Gastroesophageal sphincter (tissue), 4 donors: ENCODE data around the gene DPF3. TPM values are rescaled to one million over a fixed set of nuclear protein-coding genes. Genes with fewer than 3 reads are reported as not detected.

Source experiments
- ATAC-seq: fragments of 150-250 bp; one replicate; pipeline ENCODE4 v1.9.1; 2016; ENCODE audit warnings: mild to moderate bottlenecking, moderate library complexity
- H3K27ac ChIP-seq, 4 donors: fragments of 200-600 bp; sonication (generic) in 3 of 4; 1 replicate in 3 of 4; 2 replicates in 1 of 4; pipeline ENCODE4 v1.5.1; 2016 to 2019
- H3K27me3 ChIP-seq: fragments of 200-600 bp; sonication (generic); one replicate; pipeline ENCODE4 v1.5.1; 2019
- H3K36me3 ChIP-seq, 2 donors: fragments of 200-600 bp; sonication (generic); one replicate each; pipeline ENCODE4 v1.5.1; 2019; ENCODE audit warnings: control low read depth in 1 of 2
- H3K4me1 ChIP-seq, 3 donors: fragments of 200-600 bp; sonication (generic); 1 replicate in 2 of 3; 2 replicates in 1 of 3; pipeline ENCODE4 v1.5.1; 2016 to 2019; ENCODE audit warnings: control low read depth in 2 of 3
- H3K4me3 ChIP-seq, 2 donors: fragments of 200-600 bp; sonication (generic); one replicate each; pipeline ENCODE4 v1.5.1; 2019; ENCODE audit warnings: mild to moderate bottlenecking in 1 of 2, moderate library complexity in 1 of 2
- H3K9me3 ChIP-seq, 3 donors: fragments of 200-600 bp; sonication (generic); one replicate each; pipeline ENCODE4 v1.5.1; 2017 to 2019; ENCODE audit warnings: control low read depth in 2 of 3
- EP300 ChIP-seq: sonication (generic); formaldehyde crosslinking; IDR thresholded peaks from one replicate; pipeline ENCODE4 v1.6.1; 2017; ENCODE audit warnings: antibody characterized with exemption, mild to moderate bottlenecking
- POLR2A ChIP-seq, 2 donors: fragments of 450-650 bp; IDR thresholded peaks; one replicate each; pipeline ENCODE4 v1.6.1; 2017; ENCODE audit warnings: antibody characterized with exemption in 2 of 2, mild to moderate bottlenecking in 2 of 2, moderate library complexity in 1 of 2
- POLR2AphosphoS5 ChIP-seq: sonication (generic); formaldehyde crosslinking; IDR thresholded peaks from one replicate; pipeline ENCODE4 v1.6.1; 2017; ENCODE audit warnings: antibody characterized with exemption
- WGBS, 2 donors: methylation state at CpG; one replicate each; pipeline ENCODE4 v1.1.5; 2018; ENCODE audit warnings: low coverage in 1 of 2; 5-methylcytosine and 5-hydroxymethylcytosine counted together
- total RNA-seq, 4 donors: library from RNA; depleted of rRNA; stranded (reverse); fragments of >200 nt; gene quantifications; one replicate each; pipeline ENCODE4 v1.1.0, GENCODE V29; 2016
- TF ChIP-seq, protein P1 (sequence below), 4 experiments: fragments of 200-600 bp in 2 of 4; fragments of 450-650 bp in 2 of 4; sonication (generic) in 1 of 4; IDR thresholded peaks; one replicate each; pipeline ENCODE4 v1.5.1; 2017 to 2019; ENCODE audit warnings: antibody characterized with exemption in 4 of 4, mild to moderate bottlenecking in 2 of 4, moderate library complexity in 2 of 4

The DPF3 gene
- total RNA-seq, 4 donors from 2014 or later, result 0.13 to 4.4 (median 2.1) TPM

DNA sequence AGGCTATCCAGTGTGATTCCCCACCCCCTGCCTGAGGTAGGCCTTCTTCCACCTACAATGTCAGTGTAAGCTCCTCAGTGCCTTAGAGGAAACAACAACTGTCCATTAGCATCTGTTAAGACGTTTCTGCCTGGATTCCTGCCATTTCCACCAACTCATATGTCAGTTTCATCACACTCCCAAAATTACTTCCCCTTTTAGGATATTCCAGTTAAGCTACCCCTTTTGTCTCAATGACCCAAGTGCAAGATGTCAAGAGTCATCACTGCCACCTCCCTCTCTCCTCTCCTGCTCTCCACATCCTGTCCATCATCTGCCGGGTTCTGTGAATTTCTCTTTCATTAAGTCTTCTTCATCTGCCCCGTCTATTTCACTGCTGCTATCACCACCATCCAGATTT is 189.4 kb downstream of the DPF3 start:
- Histone ChIP-seq H3K4me1 (peaks cover 0 to 20% (median 3%) of the 10 kb centered on the region in 3 donors), H3K27me3 (no peaks in the 10 kb centered on the region), H3K4me3 (no peak overlapping the region), H3K9me3 (no peaks in the 10 kb centered on the region), H3K36me3 (no peaks in the 10 kb centered on the region), H3K27ac (no peak overlapping the region)
- no peak for TF ChIP-seq EP300
- TF ChIP-seq POLR2A (IDR thresholded peaks at IDR 0.05), result no peak
- no peak for TF ChIP-seq POLR2AphosphoS5
- TF ChIP-seq, protein P1, sequence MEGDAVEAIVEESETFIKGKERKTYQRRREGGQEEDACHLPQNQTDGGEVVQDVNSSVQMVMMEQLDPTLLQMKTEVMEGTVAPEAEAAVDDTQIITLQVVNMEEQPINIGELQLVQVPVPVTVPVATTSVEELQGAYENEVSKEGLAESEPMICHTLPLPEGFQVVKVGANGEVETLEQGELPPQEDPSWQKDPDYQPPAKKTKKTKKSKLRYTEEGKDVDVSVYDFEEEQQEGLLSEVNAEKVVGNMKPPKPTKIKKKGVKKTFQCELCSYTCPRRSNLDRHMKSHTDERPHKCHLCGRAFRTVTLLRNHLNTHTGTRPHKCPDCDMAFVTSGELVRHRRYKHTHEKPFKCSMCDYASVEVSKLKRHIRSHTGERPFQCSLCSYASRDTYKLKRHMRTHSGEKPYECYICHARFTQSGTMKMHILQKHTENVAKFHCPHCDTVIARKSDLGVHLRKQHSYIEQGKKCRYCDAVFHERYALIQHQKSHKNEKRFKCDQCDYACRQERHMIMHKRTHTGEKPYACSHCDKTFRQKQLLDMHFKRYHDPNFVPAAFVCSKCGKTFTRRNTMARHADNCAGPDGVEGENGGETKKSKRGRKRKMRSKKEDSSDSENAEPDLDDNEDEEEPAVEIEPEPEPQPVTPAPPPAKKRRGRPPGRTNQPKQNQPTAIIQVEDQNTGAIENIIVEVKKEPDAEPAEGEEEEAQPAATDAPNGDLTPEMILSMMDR (IDR thresholded peaks at IDR 0.05), result no peak
- WGBS, 2 donors, result 39 to 57% methylated on average over 3 of the region's 3 CpGs
- no peak for ATAC-seq

DNA sequence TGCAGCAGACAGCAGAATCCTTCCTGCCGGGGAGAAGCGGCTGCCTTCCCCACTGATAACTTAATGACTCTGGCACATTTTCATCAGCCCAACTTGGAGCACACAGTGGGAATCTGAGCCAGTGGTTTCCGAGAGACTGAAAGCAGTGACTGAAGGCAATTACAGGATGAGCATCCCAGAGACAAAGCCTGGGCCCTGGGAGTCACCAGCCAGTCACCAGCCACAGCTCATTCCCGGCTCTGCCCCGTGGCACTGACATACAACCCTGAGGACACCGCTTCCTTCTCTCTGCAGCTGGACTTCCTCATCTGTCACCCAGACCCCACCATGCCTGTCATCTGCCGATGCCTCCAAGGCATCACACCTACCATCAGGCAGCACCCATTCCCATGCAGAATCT is 192.3 kb downstream of the DPF3 start:
- TF ChIP-seq EP300 (no peak), POLR2A (IDR thresholded peaks at IDR 0.05) (no peak), POLR2AphosphoS5 (no peak)
- TF ChIP-seq, protein P1 (IDR thresholded peaks at IDR 0.05), result no peak

DNA sequence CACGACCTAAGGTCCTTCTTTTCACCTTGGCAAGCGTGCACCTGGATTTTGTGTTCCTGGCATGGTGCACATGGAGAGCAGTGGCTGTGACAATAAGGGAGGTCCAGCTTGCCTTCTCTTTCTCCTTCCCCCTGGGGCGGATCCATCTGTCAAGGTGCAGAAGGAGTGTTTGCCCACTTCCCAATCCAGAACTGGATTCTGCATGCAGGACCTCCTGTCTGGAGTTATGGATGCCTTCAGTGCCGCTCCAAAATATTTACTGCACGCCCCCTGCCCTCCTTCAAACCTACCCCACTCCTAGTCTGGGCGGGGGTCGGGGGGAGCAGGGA is 192.7 kb downstream of the DPF3 start:
- 28% methylated on average over 3 of the region's 7 CpGs; no CpG with 5 or more reads in 1 of the 2 donors for WGBS, 2 donors
- Histone ChIP-seq H3K27ac (no peak overlapping the region), H3K36me3 (no peaks in the 10 kb centered on the region), H3K9me3 (no peaks in the 10 kb centered on the region), H3K4me3 (no peak overlapping the region), H3K4me1 (peaks cover 0 to 11% (median 3%) of the 10 kb centered on the region in 3 donors), H3K27me3 (no peaks in the 10 kb centered on the region)
- ATAC-seq, result no peak
- TF ChIP-seq, protein P1 (IDR thresholded peaks at IDR 0.05), result no peak
- TF ChIP-seq EP300 (no peak), POLR2AphosphoS5 (no peak), POLR2A (IDR thresholded peaks at IDR 0.05) (no peak)

More for the DNA sequence above, 192.3 kb downstream of the DPF3 start:
- Histone ChIP-seq H3K27ac (no peak overlapping the region), H3K9me3 (no peaks in the 10 kb centered on the region), H3K36me3 (no peaks in the 10 kb centered on the region), H3K27me3 (no peaks in the 10 kb centered on the region), H3K4me3 (no peak overlapping the region), H3K4me1 (peaks cover 0 to 11% (median 3%) of the 10 kb centered on the region in 3 donors)
- ATAC-seq, result no peak
- WGBS, 2 donors, result 36 to 37% methylated on average over 3 to 4 of the region's 7 CpGs

DNA sequence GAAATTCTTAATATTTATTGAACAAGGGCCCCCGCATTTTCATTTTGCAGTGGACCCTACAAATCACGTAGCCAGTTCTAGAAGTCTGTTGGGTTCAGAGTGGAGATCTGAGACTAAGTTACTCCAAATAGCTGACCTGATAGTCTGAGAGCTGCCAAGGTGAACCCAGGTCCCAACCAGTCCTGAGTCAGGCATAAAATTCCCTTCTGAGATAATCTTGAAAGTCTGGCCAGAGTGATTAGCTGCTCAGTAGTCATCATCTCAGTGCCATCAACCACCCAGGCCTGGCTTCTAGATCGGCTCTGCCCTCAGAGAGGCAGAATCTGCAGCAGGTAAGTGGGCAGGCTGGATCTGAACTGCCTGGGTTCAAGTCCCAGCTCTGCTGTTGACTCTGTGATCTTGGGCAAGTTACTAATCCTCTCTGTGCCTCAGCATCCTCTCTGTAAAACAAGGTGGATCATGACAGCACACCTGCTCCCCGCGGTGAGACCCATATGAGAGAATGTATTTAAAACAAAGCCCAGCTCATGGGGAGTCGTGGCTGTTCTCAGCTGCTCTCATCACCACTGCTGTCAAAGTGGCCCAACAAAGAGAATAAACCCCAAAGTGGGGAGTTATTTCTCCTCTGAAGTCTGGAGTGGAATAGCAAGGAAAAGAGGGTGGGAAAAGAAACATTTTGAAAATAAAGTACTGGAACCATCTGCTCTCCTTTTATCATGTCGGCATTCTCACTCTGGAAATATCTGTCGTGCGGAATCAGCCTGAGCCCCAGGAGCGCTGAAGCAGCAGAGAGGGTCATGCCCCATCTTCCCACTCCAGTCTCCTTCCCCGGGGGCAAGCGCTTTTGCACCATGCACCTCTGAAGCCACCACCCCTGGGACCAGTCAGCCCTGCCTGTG is 193.3 kb downstream of the DPF3 start:
- H3K9me3 ChIP-seq, result no peaks in the 10 kb centered on the region
- peaks cover 0 to 11% (median 3%) of the 10 kb centered on the region in 3 donors for H3K4me1 ChIP-seq
- WGBS, 2 donors, result 83% methylated on average over 7 of the region's 12 CpGs; no CpG with 5 or more reads in 1 of the 2 donors
- no peaks in the 10 kb centered on the region for H3K27me3 ChIP-seq
- H3K4me3 ChIP-seq, result no peak overlapping the region
- TF ChIP-seq POLR2A (IDR thresholded peaks at IDR 0.05), result no peak
- TF ChIP-seq EP300, result no peak
- no peak for TF ChIP-seq POLR2AphosphoS5
- no peak for ATAC-seq
- H3K36me3 ChIP-seq, result no peaks in the 10 kb centered on the region
- no peak overlapping the region for H3K27ac ChIP-seq

DNA sequence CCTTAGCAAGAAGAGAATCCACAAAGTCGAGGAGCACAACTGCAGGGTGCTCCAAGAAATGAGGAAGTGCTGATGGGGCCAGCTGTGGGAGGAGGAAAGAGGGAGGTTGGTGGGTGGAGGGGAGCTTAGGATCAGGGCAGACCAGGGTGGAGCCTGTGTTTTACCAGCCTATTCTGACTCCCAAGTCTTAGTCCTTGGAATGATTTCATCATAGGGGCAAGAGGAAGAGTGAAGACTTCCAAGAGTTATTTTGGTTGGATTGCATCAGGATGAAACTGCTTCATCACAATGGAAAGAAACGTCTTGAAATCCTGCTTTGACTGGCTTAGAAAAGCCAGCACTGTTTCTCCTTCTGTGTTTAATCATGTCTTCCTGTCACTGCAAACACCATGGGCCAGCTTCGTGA is 194.0 kb downstream of the DPF3 start:
- ATAC-seq, result peak; percentile 85
- 16 to 30% methylated on average over 3 of the region's 3 CpGs for WGBS, 2 donors
- TF ChIP-seq, protein P1 (IDR thresholded peaks at IDR 0.05), result no peak
- TF ChIP-seq POLR2AphosphoS5, result no peak
- no peak for TF ChIP-seq POLR2A (IDR thresholded peaks at IDR 0.05)
- no peak for TF ChIP-seq EP300
- H3K4me1 ChIP-seq, result peaks cover 0 to 11% (median 3%) of the 10 kb centered on the region in 3 donors
- H3K9me3 ChIP-seq, result no peaks in the 10 kb centered on the region
- no peaks in the 10 kb centered on the region for H3K36me3 ChIP-seq
- H3K4me3 ChIP-seq, result no peak overlapping the region
- H3K27me3 ChIP-seq, result no peaks in the 10 kb centered on the region
- H3K27ac ChIP-seq, result no peak overlapping the region
